Measurements from ENCODE around the gene BRD3.

BRD3 gene

DNA sequence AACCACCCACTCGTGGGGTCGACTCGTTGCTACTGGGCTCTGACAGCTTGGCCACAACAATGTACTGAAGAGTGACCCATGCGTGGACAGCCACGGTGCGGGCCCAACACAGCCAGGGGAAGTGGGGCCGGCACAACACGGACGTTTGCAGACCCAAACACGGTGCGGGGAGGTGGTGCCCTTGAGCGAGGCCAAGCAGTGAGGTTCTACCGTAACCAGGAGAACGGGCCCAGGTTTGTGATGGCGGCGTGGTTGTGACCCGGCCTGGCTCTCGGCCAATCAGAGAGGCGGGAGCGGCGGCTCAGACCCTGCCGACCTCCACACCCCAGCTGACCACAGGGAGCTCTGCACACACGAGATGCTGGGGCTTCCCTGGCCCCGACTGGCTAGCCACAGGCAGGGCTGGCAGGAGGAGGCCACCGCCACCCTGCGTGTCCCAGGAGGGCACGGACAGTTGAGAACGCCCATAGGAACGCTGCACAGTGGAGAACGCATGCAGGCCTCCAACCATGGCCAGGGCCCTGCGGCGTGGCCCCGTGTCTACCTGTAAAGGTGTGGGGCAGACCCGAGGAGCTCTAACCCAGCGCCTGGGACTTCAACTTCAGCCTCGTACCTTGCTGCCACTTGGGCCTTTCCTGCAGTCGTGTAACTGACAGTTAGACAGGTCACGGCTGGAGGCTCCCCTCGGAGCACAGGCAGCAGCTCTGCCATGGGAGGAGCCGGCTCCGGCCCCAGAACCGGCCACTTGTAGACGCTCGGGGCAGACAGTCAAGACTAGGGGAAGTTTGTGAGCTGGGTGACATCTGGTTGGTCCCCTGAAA, 13.7 kb downstream of the BRD3 start:
- H3K9me3 ChIP-seq (ENCODE audit: control extremely low read depth in 1 of 5, control insufficient read depth in 4 of 5, insufficient read depth in 2 of 5, low read depth in 1 of 5, low read length in 4 of 5) = no peaks in the 10 kb centered on the region
- no peak for DNase-seq
- WGBS (ENCODE audit: insufficient coverage) = 96% methylated on average over 38 of the region's 44 CpGs
- peaks cover 3 to 55% (median 36%) of the 10 kb centered on the region in 4 experiments for H3K36me3 ChIP-seq (ENCODE audit: control insufficient read depth in 4 of 4, insufficient read depth in 4 of 4, low read length in 3 of 4)
- no peaks in the 10 kb centered on the region for H3K27me3 ChIP-seq (replicated peaks in 2 of 5; ENCODE audit: control insufficient read depth in 4 of 5, insufficient read depth in 5 of 5, low read length in 4 of 5)
- CTCF ChIA-PET = interaction anchor here (0.6 to 1.6 kb wide), 3 partner anchors 15 to 346 kb away, joined by 3 to 6 read pairs (median 3); no protein-coding TSS in a partner anchor
- POLR2A ChIA-PET = interaction anchor here (1.1 kb wide), 1 partner anchor 45 kb away, joined by 4 read pairs; no protein-coding TSS in a partner anchor
- peaks cover 0 to 11% (median 4%) of the 10 kb centered on the region in 4 experiments for H3K4me1 ChIP-seq (ENCODE audit: control extremely low read depth in 1 of 4, control insufficient read depth in 4 of 4, insufficient read depth in 4 of 4, low read length in 3 of 4)
- H3K4me3 ChIP-seq (ENCODE audit: control insufficient read depth in 1 of 7, extremely low read depth in 1 of 7, insufficient read depth in 4 of 7, low read depth in 2 of 7, low read length in 6 of 7) = no peak overlapping the region
- no peak overlapping the region for H3K27ac ChIP-seq (ENCODE audit: insufficient read depth in 1 of 2, low read depth in 1 of 2, low read length in 2 of 2, poor library complexity in 1 of 2, severe bottlenecking in 2 of 2)

DNA sequence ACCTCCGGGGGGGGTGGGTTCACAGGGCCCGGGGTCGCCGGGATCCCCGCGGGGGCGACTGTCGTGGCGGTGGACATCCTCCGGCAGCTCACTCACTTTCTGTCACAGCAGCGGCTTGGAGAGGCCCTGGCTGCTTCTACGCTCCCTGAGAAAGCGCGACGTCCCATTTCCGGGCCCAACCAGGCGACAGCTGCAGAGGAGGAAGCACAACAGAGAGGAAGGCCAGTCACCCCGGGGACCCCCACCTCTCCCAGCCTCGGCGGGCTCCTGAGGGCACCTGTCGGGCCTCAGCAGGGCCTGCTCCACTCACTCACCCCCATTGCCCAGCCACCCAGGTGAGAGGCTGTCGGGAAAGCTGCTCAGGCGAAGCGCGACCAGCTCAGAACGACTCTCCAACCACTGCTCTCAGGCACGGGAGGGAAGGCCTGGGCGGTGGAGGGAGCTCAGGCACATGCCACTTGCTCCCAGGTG, 14.4 kb downstream of the BRD3 start:
- peaks cover 0 to 6% (median 2%) of the 10 kb centered on the region in 4 experiments for H3K4me1 ChIP-seq (ENCODE audit: control extremely low read depth in 1 of 4, control insufficient read depth in 4 of 4, insufficient read depth in 4 of 4, low read length in 3 of 4)
- no peak overlapping the region for H3K4me3 ChIP-seq (ENCODE audit: control insufficient read depth in 1 of 7, extremely low read depth in 1 of 7, insufficient read depth in 4 of 7, low read depth in 2 of 7, low read length in 6 of 7)
- ChIA-PET CTCF (interaction anchor here (1.2 to 1.6 kb wide), 2 partner anchors 14 to 34 kb away, joined by 3 to 6 read pairs; no protein-coding TSS in a partner anchor), POLR2A (no interaction called here)
- H3K36me3 ChIP-seq (ENCODE audit: control insufficient read depth in 4 of 4, insufficient read depth in 4 of 4, low read length in 3 of 4) = peaks cover 4 to 60% (median 42%) of the 10 kb centered on the region in 4 experiments
- no peak for DNase-seq
- H3K9me3 ChIP-seq (ENCODE audit: control extremely low read depth in 1 of 5, control insufficient read depth in 4 of 5, insufficient read depth in 2 of 5, low read depth in 1 of 5, low read length in 4 of 5) = no peaks in the 10 kb centered on the region
- no peaks in the 10 kb centered on the region for H3K27me3 ChIP-seq (replicated peaks in 2 of 5; ENCODE audit: control insufficient read depth in 4 of 5, insufficient read depth in 5 of 5, low read length in 4 of 5)
- WGBS (ENCODE audit: insufficient coverage) = 92% methylated on average over 23 of the region's 28 CpGs
- H3K27ac ChIP-seq (ENCODE audit: insufficient read depth in 1 of 2, low read depth in 1 of 2, low read length in 2 of 2, poor library complexity in 1 of 2, severe bottlenecking in 2 of 2) = no peak overlapping the region

DNA sequence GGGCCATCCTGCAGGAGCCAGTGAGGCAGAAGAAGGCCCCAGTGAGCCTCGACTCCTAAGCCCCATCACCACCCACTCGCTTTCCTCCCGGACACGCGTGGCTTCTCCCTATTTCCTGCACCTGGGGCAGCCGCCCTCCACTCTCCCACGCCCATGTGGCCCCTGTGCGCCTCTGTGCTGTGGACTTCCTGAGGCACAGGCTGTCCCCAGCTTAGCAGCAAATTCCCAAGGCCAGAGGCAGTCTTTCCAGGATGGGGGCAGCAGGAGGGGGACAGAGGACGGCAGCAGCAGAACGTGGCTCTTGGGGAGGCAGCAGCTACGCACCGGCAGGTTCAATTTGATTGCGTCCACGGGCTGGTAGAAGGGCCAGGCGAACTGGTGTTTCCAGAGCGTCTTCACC, 14.9 kb downstream of the BRD3 start:
- Histone ChIP-seq H3K4me3 (ENCODE audit: control insufficient read depth in 1 of 7, extremely low read depth in 1 of 7, insufficient read depth in 4 of 7, low read depth in 2 of 7, low read length in 6 of 7) (no peak overlapping the region), H3K4me1 (ENCODE audit: control extremely low read depth in 1 of 4, control insufficient read depth in 4 of 4, insufficient read depth in 4 of 4, low read length in 3 of 4) (peaks cover 0 to 6% (median 2%) of the 10 kb centered on the region in 4 experiments), H3K27me3 (replicated peaks in 2 of 5; ENCODE audit: control insufficient read depth in 4 of 5, insufficient read depth in 5 of 5, low read length in 4 of 5) (no peaks in the 10 kb centered on the region), H3K36me3 (ENCODE audit: control insufficient read depth in 4 of 4, insufficient read depth in 4 of 4, low read length in 3 of 4) (peaks cover 6 to 65% (median 46%) of the 10 kb centered on the region in 4 experiments), H3K9me3 (ENCODE audit: control extremely low read depth in 1 of 5, control insufficient read depth in 4 of 5, insufficient read depth in 2 of 5, low read depth in 1 of 5, low read length in 4 of 5) (no peaks in the 10 kb centered on the region), H3K27ac (ENCODE audit: insufficient read depth in 1 of 2, low read depth in 1 of 2, low read length in 2 of 2, poor library complexity in 1 of 2, severe bottlenecking in 2 of 2) (no peak overlapping the region)
- 95% methylated on average over 12 of the region's 16 CpGs for whole genome bisulfite sequencing (ENCODE audit: insufficient coverage)
- ChIA-PET CTCF (interaction anchor here (1.2 to 1.6 kb wide), 2 partner anchors 14 to 34 kb away, joined by 3 to 6 read pairs; no protein-coding TSS in a partner anchor), POLR2A (no interaction called here)
- DNase-seq = no peak

GRCh38 chr9:134052491-134052890, 15.3 kb downstream of the BRD3 start:
- Histone ChIP-seq H3K4me1 (ENCODE audit: control extremely low read depth in 1 of 4, control insufficient read depth in 4 of 4, insufficient read depth in 4 of 4, low read length in 3 of 4) (peaks cover 0 to 6% (median 2%) of the 10 kb centered on the region in 4 experiments), H3K9me3 (ENCODE audit: control extremely low read depth in 1 of 5, control insufficient read depth in 4 of 5, insufficient read depth in 2 of 5, low read depth in 1 of 5, low read length in 4 of 5) (no peaks in the 10 kb centered on the region), H3K27ac (ENCODE audit: insufficient read depth in 1 of 2, low read depth in 1 of 2, low read length in 2 of 2, poor library complexity in 1 of 2, severe bottlenecking in 2 of 2) (no peak overlapping the region), H3K36me3 (ENCODE audit: control insufficient read depth in 4 of 4, insufficient read depth in 4 of 4, low read length in 3 of 4) (peaks cover 6 to 69% (median 49%) of the 10 kb centered on the region in 4 experiments), H3K27me3 (replicated peaks in 2 of 5; ENCODE audit: control insufficient read depth in 4 of 5, insufficient read depth in 5 of 5, low read length in 4 of 5) (no peaks in the 10 kb centered on the region), H3K4me3 (ENCODE audit: control insufficient read depth in 1 of 7, extremely low read depth in 1 of 7, insufficient read depth in 4 of 7, low read depth in 2 of 7, low read length in 6 of 7) (no peak overlapping the region)
- 94% methylated on average over 3 of the region's 3 CpGs for WGBS (ENCODE audit: insufficient coverage)
- no peak for DNase-seq
- POLR2A ChIA-PET = no interaction called here
- CTCF ChIA-PET = interaction anchor here (1.6 kb wide), 1 partner anchor 13 kb away, joined by 6 read pairs; no protein-coding TSS in a partner anchor

GRCh38 chr9:134051319-134051718, 16.5 kb downstream of the BRD3 start:
- Histone ChIP-seq H3K27ac (ENCODE audit: insufficient read depth in 1 of 2, low read depth in 1 of 2, low read length in 2 of 2, poor library complexity in 1 of 2, severe bottlenecking in 2 of 2) (no peak overlapping the region), H3K27me3 (replicated peaks in 2 of 5; ENCODE audit: control insufficient read depth in 4 of 5, insufficient read depth in 5 of 5, low read length in 4 of 5) (no peaks in the 10 kb centered on the region), H3K9me3 (ENCODE audit: control extremely low read depth in 1 of 5, control insufficient read depth in 4 of 5, insufficient read depth in 2 of 5, low read depth in 1 of 5, low read length in 4 of 5) (no peaks in the 10 kb centered on the region), H3K36me3 (ENCODE audit: control insufficient read depth in 4 of 4, insufficient read depth in 4 of 4, low read length in 3 of 4) (peaks cover 6 to 78% (median 54%) of the 10 kb centered on the region in 4 experiments), H3K4me3 (ENCODE audit: control insufficient read depth in 1 of 7, extremely low read depth in 1 of 7, insufficient read depth in 4 of 7, low read depth in 2 of 7, low read length in 6 of 7) (no peak overlapping the region), H3K4me1 (ENCODE audit: control extremely low read depth in 1 of 4, control insufficient read depth in 4 of 4, insufficient read depth in 4 of 4, low read length in 3 of 4) (peaks cover 0 to 6% (median under 1%) of the 10 kb centered on the region in 4 experiments)
- ChIA-PET POLR2A (interaction anchor here (1.1 kb wide), 1 partner anchor 9 kb away, joined by 5 read pairs; no protein-coding TSS in a partner anchor), CTCF (interaction anchor here (1.4 kb wide), 1 partner anchor 57 kb away, joined by 3 read pairs; no protein-coding TSS in a partner anchor)
- 93% methylated on average over 15 of the region's 16 CpGs for WGBS (ENCODE audit: insufficient coverage)
- no peak for DNase-seq

- Histone ChIP-seq H3K36me3 (ENCODE audit: control insufficient read depth in 4 of 4, insufficient read depth in 4 of 4, low read length in 3 of 4) (peaks cover 6 to 83% (median 59%) of the 10 kb centered on the region in 4 experiments), H3K4me1 (ENCODE audit: control extremely low read depth in 1 of 4, control insufficient read depth in 4 of 4, insufficient read depth in 4 of 4, low read length in 3 of 4) (peaks cover 0 to 3% (median 0%) of the 10 kb centered on the region in 4 experiments), H3K27me3 (replicated peaks in 2 of 5; ENCODE audit: control insufficient read depth in 4 of 5, insufficient read depth in 5 of 5, low read length in 4 of 5) (no peaks in the 10 kb centered on the region), H3K4me3 (ENCODE audit: control insufficient read depth in 1 of 7, extremely low read depth in 1 of 7, insufficient read depth in 4 of 7, low read depth in 2 of 7, low read length in 6 of 7) (no peak overlapping the region), H3K9me3 (ENCODE audit: control extremely low read depth in 1 of 5, control insufficient read depth in 4 of 5, insufficient read depth in 2 of 5, low read depth in 1 of 5, low read length in 4 of 5) (no peaks in the 10 kb centered on the region), H3K27ac (ENCODE audit: insufficient read depth in 1 of 2, low read depth in 1 of 2, low read length in 2 of 2, poor library complexity in 1 of 2, severe bottlenecking in 2 of 2) (no peak overlapping the region)
- POLR2A ChIA-PET = interaction anchor here (1.1 kb wide), 1 partner anchor 10 kb away, joined by 5 read pairs; no protein-coding TSS in a partner anchor
- CTCF ChIA-PET = interaction anchor here (1.4 kb wide), 1 partner anchor 56 kb away, joined by 3 read pairs; no protein-coding TSS in a partner anchor
- WGBS (ENCODE audit: insufficient coverage) = 91% methylated on average over 14 of the region's 14 CpGs
- DNase-seq = no peak
These were observed 17.1 kb downstream of the BRD3 start for GRCh38 chr9:134050726-134051125.

Data from common myeloid progenitor, CD34-positive (primary cell).